B cell (primary cell): Measurements from ENCODE around the gene IMPA2. TPM values are rescaled to one million over a fixed set of nuclear protein-coding genes. Genes with fewer than 3 reads are reported as not detected.

Source experiments
- ATAC-seq: fragments of 200-7000 bp; cut with Tn5 transposase; one replicate; pipeline ENCODE4 v1.10.0; 2021; ENCODE audit warnings: low read depth, mild to moderate bottlenecking, moderate number of reproducible peaks, moderate library complexity
- CTCF ChIA-PET: fragments of 350-600 bp; sonication (Branson Sonifier 250); formaldehyde crosslinking; loops from one replicate; lab custom pipeline; 2021; ENCODE audit warnings: antibody characterized with exemption, inconsistent platforms; lab: Charles Lee
- POLR2A ChIA-PET: fragments of 350-600 bp; sonication (Branson Sonifier 250); formaldehyde crosslinking; loops from one replicate; lab custom pipeline; 2021; ENCODE audit warnings: antibody characterized with exemption; lab: Charles Lee
- DNase-seq: peaks from one replicate; pipeline ENCODE4 v3.0.0; 2013
- H2AFZ ChIP-seq: 2 replicates; pipeline ENCODE4 v1.6.1; 2012; ENCODE audit warnings: mild to moderate bottlenecking, low read depth, low read length; ENCODE audit not compliant: insufficient read depth, poor library complexity, severe bottlenecking
- H3K27ac ChIP-seq, 2 donors: 1 replicate in 1 of 2; 2 replicates in 1 of 2; pipeline ENCODE4 v1.5.1; 2012 to 2013; ENCODE audit warnings: low read length in 2 of 2, mild to moderate bottlenecking in 2 of 2, moderate library complexity in 1 of 2
- H3K27me3 ChIP-seq, 4 experiments: fragments of 200-600 bp in 1 of 4; sonication (generic) in 1 of 4; replicated peaks in 1 of 4; 1 replicate in 2 of 4; 2 replicates in 2 of 4; pipeline versions ENCODE4 v1.6.1 to v1.7.0; 2013 to 2016; ENCODE audit warnings: low read length in 3 of 4, mild to moderate bottlenecking in 2 of 4, mixed read lengths in 1 of 4, moderate library complexity in 1 of 4; ENCODE audit not compliant: insufficient read depth in 4 of 4, control insufficient read depth in 3 of 4; ENCODE audit errors: control extremely low read depth in 1 of 4
- H3K36me3 ChIP-seq, 2 experiments: replicated peaks in 1 of 2; 1 replicate in 1 of 2; 2 replicates in 1 of 2; pipeline versions ENCODE4 v1.6.1 to v1.7.1; 2013; ENCODE audit warnings: low read length in 1 of 2; ENCODE audit not compliant: insufficient read depth in 2 of 2, control insufficient read depth in 1 of 2; ENCODE audit errors: control extremely low read depth in 1 of 2, extremely low read depth in 1 of 2
- H3K4me1 ChIP-seq, 2 donors: fragments of 200-600 bp in 1 of 2; sonication (generic) in 1 of 2; 1 replicate in 1 of 2; 2 replicates in 1 of 2; pipeline versions ENCODE4 v1.5.1 to v1.6.1; 2013 to 2017; ENCODE audit warnings: low read length in 2 of 2; ENCODE audit not compliant: control insufficient read depth in 2 of 2, insufficient read depth in 2 of 2
- H3K4me2 ChIP-seq: replicated peaks from 2 replicates; pipeline ENCODE3; 2012; ENCODE audit warnings: mild to moderate bottlenecking, low read depth, low read length; ENCODE audit not compliant: poor library complexity, severe bottlenecking
- H3K4me3 ChIP-seq, 5 experiments: fragments of 200-600 bp in 1 of 5; sonication (generic) in 1 of 5; 1 replicate in 3 of 5; 2 replicates in 2 of 5; pipeline versions ENCODE4 v1.5.1 to v1.7.0; 2011 to 2016; ENCODE audit warnings: low read length in 4 of 5, mild to moderate bottlenecking in 4 of 5, low read depth in 2 of 5, control low read depth in 1 of 5, moderate library complexity in 1 of 5; ENCODE audit not compliant: insufficient read depth in 1 of 5; ENCODE audit errors: control extremely low read depth in 1 of 5, extremely low read depth in 1 of 5
- H3K79me2 ChIP-seq: fragments of 200-600 bp; sonication (generic); one replicate; pipeline ENCODE4 v1.6.0; 2016; ENCODE audit warnings: low read length; ENCODE audit not compliant: control insufficient read depth, insufficient read depth
- H3K9ac ChIP-seq: fragments of 200-600 bp; sonication (generic); 2 replicates; pipeline ENCODE4 v1.6.1; 2017; ENCODE audit warnings: mild to moderate bottlenecking, low read length, moderate library complexity
- H3K9me3 ChIP-seq, 3 donors: one replicate each; pipeline versions ENCODE4 v1.6.1 to v1.7.1; 2013; ENCODE audit warnings: low read length in 2 of 3; ENCODE audit not compliant: control insufficient read depth in 2 of 3, insufficient read depth in 1 of 3; ENCODE audit errors: control extremely low read depth in 1 of 3
- H4K20me1 ChIP-seq: 2 replicates; pipeline ENCODE4 v1.6.0; 2012; ENCODE audit warnings: mild to moderate bottlenecking, low read length; ENCODE audit not compliant: insufficient read depth, control insufficient read depth, poor library complexity, severe bottlenecking
- H3K27ac Mint-ChIP-seq: one replicate; pipeline ENCODE4 v1.8.0; 2021; ENCODE audit warnings: mixed read lengths
- H3K27me3 Mint-ChIP-seq: one replicate; pipeline ENCODE4 v1.8.0; 2021; ENCODE audit warnings: mixed read lengths
- H3K4me1 Mint-ChIP-seq: one replicate; pipeline ENCODE4 v1.8.0; 2021; ENCODE audit warnings: mixed read lengths
- H3K4me3 Mint-ChIP-seq: one replicate; pipeline ENCODE4 v1.8.0; 2021; ENCODE audit warnings: mixed read lengths
- H3K9me3 Mint-ChIP-seq: one replicate; pipeline ENCODE4 v1.8.0; 2022; ENCODE audit warnings: mixed read lengths; ENCODE audit not compliant: insufficient read depth
- EZH2 ChIP-seq: IDR thresholded peaks from 2 replicates; pipeline ENCODE4 v1.6.1; 2012; ENCODE audit warnings: borderline replicate concordance, low read depth, mild to moderate bottlenecking, moderate library complexity, low read length; ENCODE audit not compliant: insufficient read depth, poor library complexity, severe bottlenecking
- WGBS: methylation state at CpG from one replicate; pipeline ENCODE4 v1.1.5; 2013; ENCODE audit warnings: missing lambda C conversion rate; ENCODE audit not compliant: insufficient coverage; 5-methylcytosine and 5-hydroxymethylcytosine counted together
- intact Hi-C: fragments of 100-400 bp; cut with micrococcal nuclease; formaldehyde crosslinking; loops from one replicate; pipeline ENCODE4 v1.10.0; 2022
- polyA plus RNA-seq: library from polyadenylated mRNA; depleted of rRNA; stranded (reverse); fragments of >200 nt; gene quantifications from 2 replicates; pipeline ENCODE4 v1.2.3, GENCODE V29; 2012
- total RNA-seq, 2 donors: library from RNA; stranded (reverse); fragments of 120-200 nt in 1 of 2; gene quantifications; 1 replicate in 1 of 2; 2 replicates in 1 of 2; pipeline versions ENCODE4 v1.2.3 to v1.2.4, GENCODE V29; 2013 to 2022
- TF ChIP-seq, protein P1 (sequence below): fragments of 200-600 bp; IDR thresholded peaks from one replicate; pipeline ENCODE4 v1.8.0; 2022; ENCODE audit warnings: antibody characterized with exemption, mild to moderate bottlenecking

The IMPA2 gene
- total and polyA plus RNA-seq, 2 donors (not counting 1 experiment from before 2014, with no cell fraction given), result 8.0 to 11.7 TPM

DNA sequence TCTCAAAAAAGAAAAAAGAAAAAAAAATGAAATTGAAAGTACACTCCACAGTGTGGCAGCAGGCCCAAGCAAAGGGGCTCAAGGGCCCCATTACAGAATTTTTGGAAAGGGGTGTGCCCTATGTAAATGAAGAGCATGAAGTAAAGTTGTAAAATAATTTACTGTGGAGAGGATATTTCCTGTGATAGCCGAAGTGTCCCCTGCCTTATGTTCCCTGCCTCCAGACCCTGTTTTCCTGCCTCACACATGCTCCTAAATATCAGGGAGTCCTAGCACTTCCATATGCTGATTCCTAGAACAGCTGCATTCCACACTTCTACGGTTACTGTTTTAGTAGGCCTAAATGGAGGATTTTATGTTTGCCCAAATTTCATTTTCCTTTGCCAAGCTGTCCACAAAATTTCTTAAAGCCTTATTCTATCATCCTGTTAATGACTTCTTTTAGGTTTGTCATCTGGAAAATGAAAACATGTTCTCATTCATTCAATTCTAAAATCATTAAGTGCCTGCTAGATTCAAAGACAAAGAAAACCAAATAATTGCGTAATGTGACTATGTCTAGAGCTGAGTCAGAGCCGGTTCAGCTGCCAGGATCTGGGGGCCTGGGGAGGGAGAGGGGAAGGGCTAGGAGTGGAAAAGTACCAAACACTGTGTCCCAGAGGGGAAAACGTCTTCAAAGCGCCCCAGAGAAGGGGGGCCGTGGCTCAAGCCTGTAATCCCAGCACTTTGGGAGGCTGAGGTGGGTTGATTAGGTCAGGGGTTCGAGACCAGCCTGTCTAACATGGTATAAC lies 25.9 kb upstream of the IMPA2 start:
- Mint-ChIP-seq H3K4me3 (no peak overlapping the region), H3K9me3 (peaks cover 10% of the 10 kb centered on the region), H3K4me1 (no peaks in the 10 kb centered on the region), H3K27me3 (peaks cover 4% of the 10 kb centered on the region), H3K27ac (no peak overlapping the region)
- no peak overlapping the region for H3K4me3 ChIP-seq
- CTCF ChIA-PET, result interaction anchor here (3.2 kb wide), 1 partner anchor 18 kb away, joined by 11 read pairs; no protein-coding TSS in a partner anchor
- DNase-seq, result no peak
- H3K36me3 ChIP-seq, result no peaks in the 10 kb centered on the region
- 59% methylated on average over 5 of the region's 8 CpGs for WGBS
- no peaks in the 10 kb centered on the region for H3K79me2 ChIP-seq
- H3K27ac ChIP-seq, result no peak overlapping the region
- no peaks in the 10 kb centered on the region for H4K20me1 ChIP-seq
- intact Hi-C loops, result no loop called here
- H3K27me3 ChIP-seq, result no peaks in the 10 kb centered on the region
- no peaks in the 10 kb centered on the region for H3K4me1 ChIP-seq
- ATAC-seq, result no peak
- H3K9ac ChIP-seq, result no peak overlapping the region
- POLR2A ChIA-PET, result no interaction called here
- H3K4me2 ChIP-seq, result no peak overlapping the region
- H2AFZ ChIP-seq, result no peak overlapping the region
- TF ChIP-seq EZH2, result no peak
- TF ChIP-seq, protein P1, sequence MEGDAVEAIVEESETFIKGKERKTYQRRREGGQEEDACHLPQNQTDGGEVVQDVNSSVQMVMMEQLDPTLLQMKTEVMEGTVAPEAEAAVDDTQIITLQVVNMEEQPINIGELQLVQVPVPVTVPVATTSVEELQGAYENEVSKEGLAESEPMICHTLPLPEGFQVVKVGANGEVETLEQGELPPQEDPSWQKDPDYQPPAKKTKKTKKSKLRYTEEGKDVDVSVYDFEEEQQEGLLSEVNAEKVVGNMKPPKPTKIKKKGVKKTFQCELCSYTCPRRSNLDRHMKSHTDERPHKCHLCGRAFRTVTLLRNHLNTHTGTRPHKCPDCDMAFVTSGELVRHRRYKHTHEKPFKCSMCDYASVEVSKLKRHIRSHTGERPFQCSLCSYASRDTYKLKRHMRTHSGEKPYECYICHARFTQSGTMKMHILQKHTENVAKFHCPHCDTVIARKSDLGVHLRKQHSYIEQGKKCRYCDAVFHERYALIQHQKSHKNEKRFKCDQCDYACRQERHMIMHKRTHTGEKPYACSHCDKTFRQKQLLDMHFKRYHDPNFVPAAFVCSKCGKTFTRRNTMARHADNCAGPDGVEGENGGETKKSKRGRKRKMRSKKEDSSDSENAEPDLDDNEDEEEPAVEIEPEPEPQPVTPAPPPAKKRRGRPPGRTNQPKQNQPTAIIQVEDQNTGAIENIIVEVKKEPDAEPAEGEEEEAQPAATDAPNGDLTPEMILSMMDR, result no peak
- peaks cover 0 to 18% (median 6%) of the 10 kb centered on the region in 3 donors for H3K9me3 ChIP-seq
